HG02798 (cell line): ENCODE results near the gene APBB2.

Experiments used
- ATAC-seq: cut with Tn5 transposase; IDR thresholded peaks from one replicate; pipeline ENCODE4 v1.9.1; 2021; ENCODE audit warnings: mild to moderate bottlenecking; ENCODE audit not compliant: unreplicated experiment, poor library complexity

APBB2 gene

DNA sequence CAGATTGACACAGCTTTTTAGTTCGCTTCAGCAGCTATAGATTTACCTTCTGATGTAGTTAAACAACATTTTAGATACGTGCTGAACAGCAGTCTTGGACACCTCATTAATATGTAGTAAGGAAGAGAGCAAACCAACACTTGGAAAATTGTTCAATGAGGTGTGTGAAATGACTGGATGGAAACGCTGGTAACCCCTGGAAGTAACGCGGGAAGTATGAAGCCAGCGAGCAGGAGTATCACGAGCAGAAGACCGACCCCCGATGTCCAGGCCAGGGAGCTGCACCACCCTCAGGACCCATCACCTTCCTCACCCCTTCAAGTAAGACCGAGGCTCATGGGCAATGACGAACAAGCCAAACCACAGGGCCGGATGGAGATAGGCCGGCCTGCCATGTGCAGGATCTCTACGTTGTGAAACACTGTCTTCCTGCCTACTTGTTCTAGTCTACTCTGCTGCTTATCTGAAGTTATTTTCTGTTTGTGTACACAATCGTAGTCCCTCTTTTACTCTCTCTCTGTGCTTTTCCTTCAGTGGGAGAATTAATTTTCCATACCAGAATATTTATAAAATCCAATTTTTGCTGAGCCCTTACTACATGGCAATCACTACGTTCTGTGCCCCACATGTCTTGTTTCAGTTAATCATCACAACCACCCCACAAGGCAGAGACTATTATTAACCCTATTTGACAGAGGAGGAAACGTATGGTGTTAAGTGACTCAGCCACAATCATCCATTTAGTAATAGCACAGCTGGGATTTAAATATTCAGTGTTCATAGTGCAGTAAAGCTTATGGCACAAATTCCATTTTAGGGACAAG is 221.7 kb downstream of the APBB2 start:
- ATAC-seq, result peak; percentile 74

DNA sequence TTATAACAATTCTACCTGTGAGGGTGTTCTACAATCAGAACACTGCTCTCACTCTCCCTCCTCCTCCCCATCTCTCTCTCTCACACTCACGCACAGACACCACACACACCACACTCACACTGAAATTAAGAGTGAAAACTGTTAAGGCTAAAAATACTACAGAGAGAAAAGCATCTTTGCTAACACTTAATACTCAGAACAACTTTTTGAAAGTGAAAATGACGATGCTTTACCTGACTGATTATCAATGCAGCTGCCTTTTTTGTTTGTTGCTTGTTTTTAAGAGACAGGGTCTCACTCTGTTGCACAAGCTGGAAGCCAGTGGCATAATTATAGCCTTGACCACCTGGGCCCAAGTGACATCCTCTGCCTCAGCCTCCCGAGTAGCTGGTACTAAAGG is 222.4 kb downstream of the APBB2 start:
- ATAC-seq, result peak; percentile 65

DNA sequence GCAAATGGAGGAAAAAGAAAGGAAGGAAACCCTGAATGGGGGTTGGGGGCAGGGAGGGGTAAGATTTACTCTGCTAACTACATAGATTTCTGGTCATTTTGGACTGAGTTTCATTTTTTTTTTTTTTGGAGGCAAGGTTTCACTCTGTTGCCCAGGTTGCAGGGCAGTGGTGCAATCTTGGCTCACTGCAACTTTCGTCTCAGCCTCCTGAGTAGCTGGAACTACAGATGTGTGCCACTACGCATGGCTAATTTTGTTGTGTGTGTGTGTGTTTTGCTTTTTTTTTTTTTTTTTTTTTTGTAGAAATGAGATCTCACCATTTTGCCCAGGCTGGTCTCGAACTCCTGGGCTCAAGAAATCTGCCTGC is 223.5 kb downstream of the APBB2 start:
- ATAC-seq, result no peak

DNA sequence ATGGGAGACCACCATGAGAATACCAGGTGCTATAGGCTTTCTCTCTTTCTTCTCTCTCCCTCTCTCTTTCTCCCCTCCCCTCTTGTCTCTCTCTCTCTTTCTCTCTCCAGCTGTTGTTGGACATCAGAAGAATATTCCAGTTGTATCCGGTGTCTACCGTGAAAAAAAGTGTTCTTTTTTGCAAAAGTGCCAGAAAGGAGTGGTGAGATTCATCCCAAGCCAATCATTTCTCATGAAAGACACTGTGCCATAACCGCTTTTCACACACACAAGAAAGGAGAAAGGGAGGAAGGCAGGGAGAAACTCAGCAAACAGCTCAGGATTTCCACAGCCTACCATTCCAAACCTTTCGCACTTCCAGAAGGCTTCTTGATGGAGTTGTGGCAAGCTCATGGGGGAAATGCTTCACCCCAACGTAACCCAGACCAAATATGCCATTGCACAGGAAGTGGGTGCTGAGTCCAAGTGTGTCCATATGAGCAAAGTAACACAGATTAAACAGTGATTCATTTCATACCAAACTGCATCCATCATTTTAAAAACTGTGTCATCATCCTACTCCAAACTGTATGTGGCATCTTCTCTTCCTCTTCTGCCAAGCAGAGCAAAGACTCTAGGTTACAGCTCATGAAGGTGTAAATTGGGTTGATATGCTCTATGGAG is 224.0 kb downstream of the APBB2 start:
- ATAC-seq, result no peak

GRCh38 chr4:40987151-40987550 is 227.2 kb downstream of the APBB2 start:
- no peak for ATAC-seq

DNA sequence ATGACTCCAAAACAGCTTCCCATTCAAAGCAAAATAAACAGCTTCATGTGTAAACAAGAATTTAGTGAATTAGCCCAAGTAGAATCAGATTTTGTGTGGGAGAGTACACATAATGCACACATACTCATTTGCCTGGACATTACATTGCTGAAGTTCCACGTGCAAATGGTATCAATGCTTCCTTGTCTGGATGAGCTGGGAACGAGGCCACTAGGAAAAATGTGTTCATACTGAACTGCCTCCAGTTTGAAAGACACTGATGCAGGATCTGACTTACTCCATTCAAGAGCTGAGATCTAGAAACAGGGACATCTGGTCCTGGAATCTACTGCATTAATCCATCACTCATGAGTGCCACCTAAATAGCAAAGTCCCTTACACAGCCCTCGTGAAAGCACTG is 228.0 kb downstream of the APBB2 start:
- ATAC-seq, result no peak

DNA sequence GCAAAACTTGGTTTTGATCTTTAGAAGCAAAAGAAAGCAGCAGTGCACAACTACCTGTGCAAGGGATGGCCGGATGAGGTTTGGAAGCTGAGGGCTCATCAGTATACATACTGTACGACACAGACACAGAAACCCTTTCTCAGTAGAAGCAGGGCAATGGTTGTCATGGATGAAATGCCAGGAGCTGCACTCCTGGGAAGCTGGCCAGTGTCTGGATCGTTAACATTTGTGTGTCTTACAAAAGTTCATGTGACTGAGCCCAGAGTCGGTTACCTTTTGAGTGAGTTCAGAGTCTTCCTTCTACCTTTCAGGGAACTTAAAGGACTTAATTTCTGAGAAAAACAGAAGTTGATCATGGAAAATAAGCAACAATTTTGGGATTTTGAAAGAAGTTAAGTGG is 230.3 kb downstream of the APBB2 start:
- ATAC-seq, result no peak

DNA sequence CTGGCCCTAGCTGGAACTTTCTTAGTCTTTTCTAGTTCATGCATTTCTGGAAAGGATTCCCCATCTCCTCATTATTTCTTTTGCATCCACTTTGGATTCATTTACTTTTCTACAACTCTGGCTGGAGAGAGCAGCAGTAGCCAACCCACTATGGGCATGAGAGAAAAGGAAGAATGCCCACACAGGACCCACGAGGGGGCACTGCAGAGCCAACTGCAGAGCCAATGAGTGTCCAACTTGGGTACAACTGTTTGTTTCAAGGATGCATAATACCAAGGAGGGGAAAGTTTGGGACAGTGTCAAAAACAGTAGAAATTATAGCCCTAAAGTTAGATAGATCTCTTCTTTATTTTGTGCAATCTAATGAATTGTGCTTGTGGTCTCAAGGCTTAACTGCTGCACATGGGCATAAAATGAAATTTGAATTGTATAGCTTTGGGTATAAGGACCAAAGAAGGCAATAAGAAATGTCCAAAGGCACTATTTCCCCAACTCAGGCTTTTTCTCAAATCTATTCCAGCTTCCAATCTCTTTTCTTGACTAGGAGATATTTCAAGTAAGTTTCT is 233.9 kb downstream of the APBB2 start:
- ATAC-seq, result peak; percentile 78

GRCh38 chr4:40978548-40978947 is 235.8 kb downstream of the APBB2 start:
- no peak for ATAC-seq

GRCh38 chr4:40976343-40976742 is 238.0 kb downstream of the APBB2 start:
- no peak for ATAC-seq

GRCh38 chr4:40972722-40973121 is 241.6 kb downstream of the APBB2 start:
- no peak for ATAC-seq

DNA sequence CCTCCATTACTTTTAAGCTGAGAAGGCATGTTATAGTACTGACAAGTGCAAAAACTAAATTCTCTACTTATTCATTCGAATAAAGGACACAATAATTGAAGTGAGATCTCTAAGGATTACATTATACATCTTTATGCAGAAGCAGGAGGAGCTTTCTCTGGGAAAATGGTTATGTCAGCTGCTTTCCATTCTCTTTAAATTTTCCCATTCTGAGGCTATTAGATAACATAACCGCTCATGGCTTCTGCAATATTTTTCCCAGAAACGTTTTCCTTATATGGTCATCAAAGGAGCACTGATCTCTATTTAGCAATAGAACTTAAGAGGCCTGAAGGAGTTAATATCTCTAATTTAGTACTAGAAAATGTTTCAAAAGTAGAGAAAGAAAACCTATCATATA is 243.0 kb downstream of the APBB2 start:
- no peak for ATAC-seq

DNA sequence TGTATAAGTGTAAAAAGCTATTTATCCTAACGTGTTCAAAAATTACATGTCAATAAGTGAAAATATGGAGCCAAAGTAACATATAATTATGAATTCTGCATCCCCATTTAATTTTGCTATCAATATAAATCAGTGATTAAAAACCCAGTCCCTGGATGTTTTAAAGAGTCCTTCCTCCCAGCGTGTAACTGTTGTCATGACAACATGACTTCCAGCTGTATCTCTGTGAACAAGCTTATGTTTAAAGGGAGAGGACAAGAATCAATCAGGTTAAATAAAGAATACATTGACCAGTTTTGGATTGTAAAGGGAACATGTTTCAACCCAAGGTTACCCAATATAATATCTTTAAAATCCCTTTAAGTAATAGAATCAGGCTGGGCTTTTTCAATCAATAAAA is 244.8 kb downstream of the APBB2 start:
- ATAC-seq, result no peak

- ATAC-seq, result no peak
These were observed 246.8 kb downstream of the APBB2 start for GRCh38 chr4:40967550-40967949.

GRCh38 chr4:40966091-40966490 is 248.3 kb downstream of the APBB2 start:
- no peak for ATAC-seq

DNA sequence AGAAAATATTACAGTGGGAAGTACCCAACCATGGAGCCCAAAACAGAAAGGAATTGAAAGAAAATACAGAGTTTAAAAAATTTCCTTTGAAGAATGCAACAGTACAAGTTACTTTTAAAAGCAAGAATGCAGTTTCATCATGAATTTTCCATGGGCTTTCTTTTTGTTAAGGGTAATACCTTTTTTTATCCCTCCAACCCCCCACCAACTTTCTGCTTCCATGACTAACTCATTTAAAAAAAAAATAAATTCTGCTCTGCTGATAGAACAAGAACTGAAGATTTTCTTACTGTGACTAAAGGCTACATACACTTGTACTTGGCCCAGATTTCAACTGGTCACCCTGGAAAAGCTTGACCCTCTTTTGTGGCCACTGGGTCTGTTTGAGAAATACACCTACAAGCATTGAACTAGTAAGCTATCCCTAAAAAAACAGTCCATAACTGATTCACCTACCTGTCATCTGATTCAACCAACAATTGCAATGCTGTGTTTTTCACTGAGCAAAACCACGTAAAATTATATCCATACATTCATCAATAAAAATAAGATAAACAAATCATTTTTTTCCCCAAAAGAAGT is 250.4 kb downstream of the APBB2 start:
- ATAC-seq, result no peak

DNA sequence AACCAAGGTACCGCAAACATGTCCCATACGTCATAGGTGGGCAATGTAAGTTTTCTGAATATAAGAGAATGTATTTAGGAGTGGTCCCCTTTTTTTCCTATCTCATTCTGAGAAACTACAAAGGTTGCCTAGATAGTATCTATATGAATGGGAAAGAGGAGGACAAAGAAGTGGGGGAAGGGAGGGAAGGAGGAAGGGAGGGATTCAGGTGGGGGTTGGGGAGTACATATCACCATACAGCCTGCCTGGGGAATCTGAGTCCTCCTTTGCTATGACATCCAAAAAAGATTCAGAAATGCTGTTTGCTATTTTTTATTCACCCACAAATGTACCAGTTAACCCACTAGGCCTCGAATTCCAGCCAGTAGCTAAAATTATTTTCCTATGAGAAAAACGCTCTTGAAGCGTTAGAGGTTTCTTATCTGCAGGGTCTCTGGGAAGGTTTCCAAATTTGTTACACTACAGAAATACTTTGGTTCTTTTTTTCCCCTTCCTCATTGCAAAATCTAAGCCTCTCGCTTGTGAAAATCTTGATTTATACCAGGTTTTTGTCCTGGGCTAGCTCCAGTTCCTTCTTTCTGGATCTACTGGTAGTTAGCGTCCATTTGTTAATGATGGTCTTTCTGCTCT is 251.7 kb downstream of the APBB2 start:
- ATAC-seq, result no peak

DNA sequence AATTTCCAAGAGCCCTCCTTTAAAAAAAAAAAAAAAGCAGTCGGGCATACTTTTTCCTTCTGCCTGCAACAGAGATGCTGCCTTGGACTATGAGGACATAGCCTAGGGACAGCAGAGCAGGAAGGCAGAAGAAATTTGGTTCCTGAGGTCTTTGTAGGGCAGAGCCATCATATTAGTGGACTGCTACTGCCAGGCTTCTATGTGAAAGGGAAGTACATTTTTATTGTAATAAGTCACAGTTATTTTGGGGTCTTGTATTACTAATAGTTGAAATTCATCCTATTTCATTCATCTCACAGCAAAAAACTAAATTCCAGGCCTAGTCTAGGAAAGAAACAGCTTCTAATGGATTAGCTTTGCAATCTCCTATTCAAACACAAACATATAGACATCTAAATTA is 253.4 kb downstream of the APBB2 start:
- ATAC-seq, result no peak

DNA sequence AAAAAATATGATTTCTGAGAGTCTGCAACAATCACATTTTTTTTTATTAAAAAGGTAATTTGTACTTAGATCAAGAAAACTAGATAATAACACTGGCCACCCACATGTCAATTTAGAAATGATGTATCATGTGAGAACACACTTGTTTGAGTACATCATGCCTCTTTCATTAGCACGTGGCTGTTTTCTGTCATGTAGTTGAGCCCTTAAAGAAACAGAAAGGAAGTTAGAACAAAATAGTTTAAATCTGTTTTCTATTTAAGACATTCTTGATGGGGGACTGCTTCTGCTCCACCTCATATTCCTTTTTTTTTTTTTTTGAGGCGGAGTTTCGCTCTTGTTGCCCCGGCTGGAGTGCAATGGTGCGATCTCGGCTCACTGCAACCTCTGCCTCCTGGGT is 257.1 kb downstream of the APBB2 start:
- ATAC-seq, result no peak

DNA sequence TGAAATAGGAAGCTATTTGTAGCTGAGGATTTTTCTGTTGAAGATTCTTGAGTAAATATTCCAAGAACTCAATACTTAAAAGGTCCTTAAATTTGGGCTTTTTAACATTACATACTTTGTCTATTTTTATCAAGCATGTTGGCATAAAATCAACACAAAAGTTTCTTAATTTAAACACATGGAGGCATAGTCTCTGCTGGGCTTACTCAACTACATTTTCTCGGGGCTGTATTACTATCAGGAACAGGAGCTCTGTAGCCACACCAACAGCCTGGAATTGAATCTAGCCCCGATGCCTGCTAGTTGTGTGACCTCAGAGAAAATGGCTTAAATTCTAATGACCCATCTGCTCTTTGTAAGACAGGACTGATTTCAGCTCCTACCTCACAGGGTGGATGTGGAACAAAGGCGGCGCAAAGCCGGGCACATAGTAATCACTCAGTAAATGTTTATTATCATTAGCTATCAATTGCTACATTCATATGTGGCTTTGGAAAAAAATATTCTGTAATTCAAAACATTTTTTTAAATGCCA is 257.6 kb downstream of the APBB2 start:
- ATAC-seq, result no peak
